HG03139 (cell line): Measurements from ENCODE around the gene IL1RN.
"Not testable (repeated sequence)": the region's sequence is repeated elsewhere in the genome, so short reads cannot be mapped to it uniquely, and the experiment has no call there.

ENCODE experiments used
- ATAC-seq: cut with Tn5 transposase; IDR thresholded peaks from one replicate; pipeline ENCODE4 v1.9.1; 2021; ENCODE audit not compliant: unreplicated experiment

Gene IL1RN, protein sequence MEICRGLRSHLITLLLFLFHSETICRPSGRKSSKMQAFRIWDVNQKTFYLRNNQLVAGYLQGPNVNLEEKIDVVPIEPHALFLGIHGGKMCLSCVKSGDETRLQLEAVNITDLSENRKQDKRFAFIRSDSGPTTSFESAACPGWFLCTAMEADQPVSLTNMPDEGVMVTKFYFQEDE

DNA sequence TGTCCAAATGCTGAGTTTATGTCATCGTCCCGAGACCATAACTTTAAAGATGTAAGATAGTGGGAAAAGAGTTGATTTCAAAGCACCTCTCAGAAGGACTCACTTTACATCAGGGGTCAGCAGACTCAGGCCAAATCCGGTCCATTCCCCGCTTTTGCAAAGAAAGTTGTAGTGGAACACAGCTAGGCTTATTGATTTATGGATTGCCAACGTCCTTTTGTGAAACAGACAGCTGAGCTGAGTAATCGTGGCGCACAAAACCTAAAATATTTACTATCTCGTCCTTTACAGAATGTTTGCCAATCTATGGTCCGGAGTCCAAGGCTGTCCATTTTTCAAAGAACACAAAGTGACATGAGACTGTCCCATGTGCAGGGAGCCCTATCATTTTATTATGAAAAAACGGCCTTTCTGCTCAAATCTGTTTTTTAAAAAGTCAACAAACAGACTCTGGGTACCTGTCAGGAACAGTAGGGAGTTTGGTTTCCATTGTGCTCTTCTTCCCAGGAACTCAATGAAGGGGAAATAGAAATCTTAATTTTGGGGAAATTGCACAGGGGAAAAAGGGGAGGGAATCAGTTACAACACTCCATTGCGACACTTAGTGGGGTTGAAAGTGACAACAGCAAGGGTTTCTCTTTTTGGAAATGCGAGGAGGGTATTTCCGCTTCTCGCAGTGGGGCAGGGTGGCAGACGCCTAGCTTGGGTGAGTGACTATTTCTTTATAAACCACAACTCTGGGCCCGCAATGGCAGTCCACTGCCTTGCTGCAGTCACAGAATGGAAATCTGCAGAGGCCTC, at the start of gene IL1RN:
TSS of gene IL1RN (plus strand) at position 754 of the 801 bp plus-strand sequence. CDS start at position 781, 27 bp downstream.
- ATAC-seq, result no peak

DNA sequence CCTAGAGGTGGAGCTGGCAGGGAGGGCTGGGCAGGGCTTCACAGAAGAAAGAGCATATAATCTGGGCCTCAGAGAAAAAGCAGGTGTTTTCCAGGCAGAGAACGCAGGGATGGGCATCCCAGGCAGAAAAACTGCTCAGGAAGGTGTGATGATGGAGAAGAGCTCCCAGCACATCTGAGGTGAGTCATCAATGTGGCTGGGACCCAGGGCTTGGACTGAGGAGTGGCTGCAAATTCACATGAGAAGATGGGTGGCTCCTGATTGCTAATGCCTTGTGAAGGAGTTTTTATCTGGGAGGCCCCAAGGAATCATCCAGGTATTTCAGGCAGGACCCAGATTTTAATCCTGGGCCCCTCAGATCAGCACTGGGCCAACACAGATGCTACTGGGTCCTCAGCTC, 49.5 kb upstream of the IL1RN start:
- ATAC-seq, result no peak

DNA sequence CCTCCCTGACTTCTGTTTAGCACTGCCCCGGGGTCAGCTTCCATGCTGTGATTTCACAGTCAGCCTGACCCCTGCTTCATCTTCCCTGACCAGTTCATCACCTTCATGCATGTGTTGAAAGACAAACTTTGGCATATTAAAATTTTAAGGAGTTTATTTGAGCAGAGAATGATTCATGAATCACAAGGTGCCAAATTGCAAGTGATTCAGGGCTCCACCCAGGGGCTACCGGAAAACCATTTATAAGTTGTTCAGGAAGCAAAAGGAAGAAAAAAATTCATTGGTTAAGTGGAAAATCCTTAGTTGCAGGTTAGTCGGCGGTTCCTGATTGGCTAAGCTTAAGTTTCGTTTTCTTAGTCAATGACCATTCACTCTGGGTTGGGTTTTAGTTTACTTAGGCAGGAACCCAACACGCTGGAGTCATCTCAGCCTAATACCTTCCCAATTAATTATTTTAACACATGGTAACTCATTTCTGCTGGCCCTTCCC, 49.0 kb upstream of the IL1RN start:
- ATAC-seq, result no peak

DNA sequence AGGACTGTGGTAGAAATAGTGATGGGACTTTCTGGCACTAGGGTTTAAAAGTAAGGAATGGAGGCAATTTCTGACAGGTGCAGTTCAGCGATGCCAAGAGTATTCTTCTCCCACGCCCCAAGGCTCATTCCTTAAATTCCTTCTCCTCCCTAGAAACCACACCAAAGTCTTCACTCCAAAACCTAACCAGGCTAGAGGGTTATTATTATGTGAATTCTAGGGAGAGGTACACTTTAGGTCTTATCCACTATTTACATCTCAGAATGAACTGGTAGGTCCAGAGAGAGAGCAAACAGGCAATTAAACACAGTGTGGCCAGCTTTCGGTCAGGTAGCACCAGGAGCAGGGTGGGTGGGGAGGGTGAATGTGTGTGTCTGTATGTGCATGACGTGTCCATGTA, 48.3 kb upstream of the IL1RN start:
- ATAC-seq, result no peak

DNA sequence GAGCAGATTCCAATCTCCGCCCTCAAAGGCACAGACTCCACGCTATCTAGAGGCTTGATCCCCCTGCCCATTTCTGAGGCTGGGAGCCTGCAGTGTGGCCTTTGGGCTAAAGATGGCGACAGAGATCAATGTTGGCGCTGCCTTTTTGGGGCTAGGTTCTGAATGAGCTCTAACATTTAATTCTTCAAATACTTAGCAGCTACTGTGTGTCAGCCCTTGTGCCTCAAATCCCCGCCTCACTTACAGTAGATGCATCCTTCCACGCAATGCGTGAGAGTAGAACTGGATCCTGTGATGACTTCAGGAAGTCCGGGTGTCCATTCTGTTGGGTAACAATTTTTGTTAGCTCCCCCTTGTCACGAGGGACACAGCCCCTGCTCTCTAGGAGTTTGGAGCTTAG, 47.3 kb upstream of the IL1RN start:
- ATAC-seq, result no peak

DNA sequence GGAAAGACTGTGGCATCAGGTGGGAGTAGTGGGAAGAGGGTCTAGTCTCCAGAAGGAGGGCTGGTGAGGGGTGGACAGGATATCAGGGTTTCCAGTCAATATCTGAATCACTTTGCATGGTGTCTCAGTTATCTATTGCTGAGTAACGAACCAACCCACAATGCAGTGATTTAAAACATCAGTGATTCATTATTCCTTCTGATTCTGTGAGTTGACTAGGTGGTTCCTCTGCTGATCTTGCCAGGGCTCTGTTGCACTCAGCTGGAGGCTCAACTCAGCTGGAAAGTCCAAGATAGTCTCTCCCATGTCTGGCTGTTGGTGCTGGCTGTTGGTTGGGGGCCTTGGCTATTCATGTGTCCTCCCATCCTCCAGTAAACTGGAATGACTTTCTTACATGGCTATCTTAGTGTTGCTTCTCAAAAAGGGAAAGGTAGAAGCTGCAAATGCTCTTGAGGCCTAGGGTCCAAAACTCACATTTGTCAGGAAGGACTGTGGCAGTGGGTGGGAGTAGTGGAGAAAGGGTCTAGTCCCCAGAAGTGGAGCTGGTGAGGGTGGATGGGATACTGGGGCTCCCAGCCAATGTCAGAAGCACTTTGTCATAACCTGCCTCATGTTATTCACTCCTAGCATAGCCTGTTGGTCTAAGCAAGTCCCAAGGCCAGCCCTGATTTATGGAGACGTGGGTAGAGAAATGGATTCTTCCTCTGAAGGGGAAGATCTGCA, 45.7 kb upstream of the IL1RN start:
- ATAC-seq, result no peak

DNA sequence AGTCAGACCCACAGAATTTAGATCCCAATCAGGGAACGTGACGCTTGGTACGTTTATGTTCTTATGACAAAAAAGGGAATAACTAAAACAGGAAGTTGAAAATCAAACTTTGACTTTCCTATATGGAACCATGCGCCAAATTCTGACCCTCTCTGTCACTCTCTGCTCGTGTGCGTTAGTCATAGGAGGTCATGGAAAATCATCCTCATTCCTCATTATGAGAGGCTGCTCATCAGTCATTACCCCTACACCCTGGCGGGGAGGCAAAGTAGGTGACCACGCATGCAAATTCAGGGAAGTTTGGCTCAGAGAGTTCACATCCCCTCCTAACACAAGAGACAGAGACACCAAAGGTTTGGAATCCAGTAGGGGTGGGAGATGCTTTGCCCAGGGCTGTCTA, 44.1 kb upstream of the IL1RN start:
- no peak for ATAC-seq

DNA sequence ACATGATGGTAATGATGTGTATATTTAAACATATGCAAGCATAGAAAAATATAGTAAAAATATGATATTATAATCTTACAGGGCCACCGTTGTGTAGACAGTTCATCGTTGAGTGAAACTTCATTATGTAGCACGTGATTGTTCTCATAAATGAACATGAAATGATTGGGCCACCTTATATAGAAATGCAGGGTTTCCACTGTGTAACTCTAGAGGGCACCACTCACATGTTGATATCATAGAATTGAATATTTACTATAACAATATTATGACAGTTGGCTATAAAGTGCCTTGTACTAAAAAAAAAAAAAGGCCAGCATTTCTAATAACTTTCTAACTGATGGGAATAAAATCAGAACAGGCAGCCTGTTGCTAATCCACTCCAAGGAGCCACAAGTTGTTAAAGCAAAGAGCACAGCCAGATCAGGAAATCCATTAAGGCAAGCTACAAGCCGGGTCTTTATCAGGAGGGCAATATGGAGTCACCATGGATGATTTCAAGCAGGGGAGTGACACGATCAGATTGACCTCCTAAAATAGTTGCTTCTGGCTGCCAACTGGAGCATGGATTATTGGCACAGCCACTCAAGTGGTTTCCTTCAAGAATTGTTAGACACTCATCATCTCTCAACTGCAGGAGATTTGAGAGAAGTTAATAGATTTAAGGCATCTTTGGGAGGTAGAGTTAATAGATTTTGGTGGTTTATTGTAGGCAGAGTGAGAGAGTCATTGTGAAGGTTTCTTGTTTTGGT, 43.0 kb upstream of the IL1RN start:
- ATAC-seq, result no peak

DNA sequence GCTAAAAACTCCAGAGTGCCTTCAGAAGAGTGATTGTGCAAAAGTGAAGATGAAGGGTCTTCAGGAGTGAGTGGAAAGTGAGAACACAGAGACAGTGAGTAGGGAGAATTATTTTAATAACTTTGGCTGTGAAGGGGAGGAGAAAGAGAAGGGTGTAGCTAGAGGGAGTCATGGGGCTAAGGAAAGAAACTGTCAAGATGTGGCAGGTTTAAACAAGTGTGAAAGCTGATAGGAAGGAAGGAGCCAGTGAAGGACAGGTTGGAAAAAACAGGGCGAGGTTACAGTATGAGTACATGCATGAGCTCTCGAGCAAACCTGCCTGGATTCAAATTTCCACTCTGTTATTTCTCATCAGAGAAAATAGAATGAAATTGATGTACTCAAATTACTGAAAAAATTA, 41.9 kb upstream of the IL1RN start:
- ATAC-seq, result no peak

DNA sequence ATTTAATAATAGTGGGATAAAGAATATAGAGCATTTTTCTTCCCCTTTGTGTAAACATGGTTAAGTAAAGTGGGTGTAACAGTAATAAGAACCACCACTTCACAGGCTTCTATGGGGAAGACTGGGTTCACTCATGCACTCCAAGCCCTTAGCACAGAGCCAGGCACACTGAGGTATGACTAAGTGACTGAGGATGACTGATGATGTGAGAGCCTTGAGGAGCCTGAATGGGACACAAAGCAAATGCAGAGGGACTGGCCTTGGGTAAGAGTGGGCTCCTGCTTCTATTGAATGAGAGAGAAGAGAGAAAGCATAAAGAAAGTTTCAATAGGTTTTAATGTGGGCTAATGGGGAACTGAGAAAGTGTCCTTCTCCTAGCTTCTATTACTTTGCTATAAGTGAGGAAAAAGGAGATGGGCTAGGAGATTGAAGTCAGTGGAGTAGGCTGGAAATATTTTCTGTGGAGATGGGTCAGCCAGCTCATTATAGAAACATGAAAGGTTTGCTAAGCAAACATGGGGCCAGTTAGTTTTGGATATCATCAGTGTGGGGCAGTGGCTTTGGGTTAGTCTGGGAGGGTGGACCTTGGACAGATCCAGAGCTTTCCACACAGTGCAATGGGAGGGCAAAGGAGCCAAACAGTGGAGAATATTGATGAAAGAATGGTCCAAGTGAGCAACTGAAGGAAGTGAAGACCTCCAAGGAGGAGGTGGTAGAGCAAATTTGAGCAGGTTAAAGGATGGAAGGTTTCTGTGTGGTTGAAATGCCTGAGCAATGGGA, 39.0 kb upstream of the IL1RN start:
- ATAC-seq, result no peak

DNA sequence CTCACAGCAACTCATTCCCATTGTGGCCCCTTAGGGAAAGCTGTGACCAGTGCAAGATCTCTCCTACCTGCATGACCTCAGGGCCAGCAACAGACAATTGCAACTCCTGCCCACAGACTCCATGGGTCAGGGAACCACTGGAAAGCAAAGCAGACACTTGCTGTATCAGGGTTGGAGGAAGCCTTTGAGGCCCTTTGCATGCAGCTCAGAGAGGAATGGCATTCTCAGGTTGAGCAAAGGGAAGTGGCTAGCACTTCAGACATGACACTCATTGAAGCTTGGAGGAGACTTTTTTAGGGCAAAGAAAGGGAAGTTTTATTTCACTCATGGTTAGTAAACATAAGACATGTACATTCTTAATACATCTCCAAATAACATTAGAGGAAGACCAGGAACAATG, 37.5 kb upstream of the IL1RN start:
- no peak for ATAC-seq

DNA sequence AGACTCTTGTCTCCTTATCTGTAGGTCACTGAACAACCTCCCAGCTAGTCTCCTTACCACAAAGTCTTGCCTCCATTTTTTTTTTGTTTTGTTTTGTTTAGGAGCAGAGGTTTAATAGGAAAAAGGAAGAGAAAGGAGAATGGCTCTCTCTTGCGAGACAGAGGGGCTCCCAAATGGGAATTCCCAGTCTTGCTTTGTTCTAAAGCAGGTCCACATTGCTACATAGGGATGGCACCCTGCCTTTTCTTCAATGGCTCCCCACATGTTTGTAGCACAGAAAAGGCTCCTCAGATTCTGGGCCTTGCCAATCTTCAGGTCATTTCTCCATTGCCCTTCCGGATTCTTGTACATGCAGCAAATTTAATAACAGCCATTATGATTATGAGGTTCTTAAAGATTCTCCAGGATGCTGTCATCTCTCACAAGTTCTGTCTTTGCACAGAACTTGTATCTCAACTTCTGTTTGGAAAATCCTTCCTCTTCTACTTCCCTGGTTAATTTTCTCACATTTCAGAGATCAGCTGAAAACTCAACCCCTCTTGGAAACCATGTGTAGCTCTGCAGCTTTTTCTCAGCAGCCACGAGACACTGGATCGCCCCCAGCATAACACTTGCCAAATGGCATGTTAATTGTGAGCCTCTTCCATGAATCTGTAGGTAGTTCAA, 36.0 kb upstream of the IL1RN start:
- ATAC-seq, result no peak

DNA sequence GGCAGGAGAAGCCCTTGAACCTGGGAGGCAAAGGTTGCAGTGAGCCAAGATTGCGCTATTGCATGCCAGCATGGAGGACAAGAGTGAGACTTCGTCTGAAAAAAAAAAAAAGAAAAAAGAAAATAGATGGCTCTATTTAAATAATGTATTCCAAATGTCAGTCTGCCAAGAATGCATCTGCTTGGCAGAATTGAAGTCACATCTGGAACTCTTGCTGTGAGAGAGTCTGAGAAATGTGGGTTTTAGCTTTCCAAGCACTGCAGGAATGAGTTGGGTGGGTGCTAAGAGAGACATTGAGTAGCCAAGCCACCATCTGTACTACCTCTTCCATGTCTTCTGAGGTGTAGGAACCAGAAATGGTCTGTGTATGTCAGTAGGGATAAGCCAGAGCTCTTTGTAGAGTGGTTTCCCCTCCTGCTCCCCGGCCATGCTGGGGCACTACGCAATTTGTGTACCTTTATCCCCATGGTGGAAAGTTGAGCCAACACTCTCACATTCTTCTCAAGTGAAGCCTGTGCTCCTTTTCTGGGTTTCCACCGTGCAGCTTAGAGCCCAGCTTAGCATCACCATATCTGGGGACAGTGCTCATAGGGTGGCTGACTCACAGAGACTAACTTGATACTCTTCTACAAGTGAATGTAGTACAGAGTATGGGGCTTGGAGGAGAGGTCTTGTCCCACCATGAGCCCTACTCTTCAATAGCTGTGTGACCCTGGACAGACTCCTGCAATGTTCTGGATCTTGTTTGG, 34.4 kb upstream of the IL1RN start:
- no peak for ATAC-seq

DNA sequence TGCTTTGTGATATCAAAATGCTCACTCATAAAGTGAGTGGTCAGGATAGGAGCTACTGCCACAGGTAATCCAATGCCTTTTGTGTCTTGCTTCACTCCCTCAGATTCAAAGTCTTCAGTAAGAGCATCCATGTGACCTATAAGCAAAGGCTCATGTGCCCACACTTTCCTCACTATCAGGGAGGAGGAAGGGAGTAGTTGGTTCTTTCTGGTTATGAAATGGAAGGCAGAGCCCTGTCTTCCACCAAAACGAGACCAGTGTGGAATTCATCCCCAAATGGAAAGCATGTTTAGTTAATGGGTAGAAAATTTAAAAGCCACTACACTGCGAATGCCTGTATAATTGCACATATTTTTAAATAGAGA, 33.8 kb upstream of the IL1RN start:
- no peak for ATAC-seq

DNA sequence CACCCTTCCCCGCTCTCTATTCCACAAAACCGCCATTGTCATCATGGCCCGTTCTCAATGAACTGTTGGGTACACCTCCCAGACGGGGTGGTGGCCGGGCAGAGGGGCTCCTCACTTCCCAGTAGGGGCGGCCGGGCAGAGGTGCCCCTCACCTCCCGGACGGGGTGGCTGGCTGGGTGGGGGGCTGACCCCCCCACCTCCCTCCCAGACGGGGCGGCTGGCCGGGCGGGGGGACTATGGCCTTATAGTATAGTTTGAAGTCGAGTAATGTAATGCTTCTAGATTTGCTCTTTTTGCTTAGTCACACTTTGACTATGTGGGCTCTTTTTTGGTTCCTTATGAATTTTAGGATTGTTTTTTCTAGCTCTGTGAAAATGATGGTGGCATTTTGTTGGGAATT, 31.1 kb upstream of the IL1RN start:
- ATAC-seq, result not testable (repeated sequence)

DNA sequence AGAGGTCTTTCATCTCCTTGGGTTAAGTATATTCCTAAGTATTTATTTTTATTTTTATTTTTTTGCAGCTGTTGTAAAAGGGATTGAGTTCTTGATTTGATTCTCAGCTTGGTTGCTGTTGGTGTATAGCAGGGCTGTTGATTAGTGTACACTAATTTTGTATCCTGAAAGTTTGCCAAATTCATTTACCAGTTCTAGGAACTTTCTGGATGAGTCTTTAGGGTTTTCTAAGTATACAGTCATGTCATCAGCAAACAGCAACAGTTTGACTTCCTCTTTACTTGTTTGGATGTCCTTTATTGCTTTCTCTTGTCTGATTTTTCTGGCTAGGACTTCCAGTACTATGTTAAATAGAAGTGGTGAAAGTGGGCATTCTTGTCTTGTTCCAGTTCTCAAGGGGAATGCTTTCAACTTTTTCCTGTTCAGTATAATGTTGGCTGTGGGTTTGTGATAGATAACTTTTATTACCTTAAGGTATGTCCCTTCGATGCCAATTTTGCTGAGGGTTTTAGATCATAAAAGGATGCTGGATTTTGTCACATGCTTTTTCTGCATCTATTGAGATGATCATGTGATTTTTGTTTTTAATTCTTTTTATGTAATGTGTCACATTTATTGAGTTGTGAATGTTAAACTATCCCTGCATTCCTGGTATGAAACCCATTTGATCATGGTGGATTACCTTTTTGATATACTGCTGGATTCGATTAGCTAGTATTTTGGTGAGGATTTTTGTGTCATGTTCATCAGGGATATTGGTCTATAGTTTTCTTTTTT, 30.4 kb upstream of the IL1RN start:
- not testable (repeated sequence) for ATAC-seq

DNA sequence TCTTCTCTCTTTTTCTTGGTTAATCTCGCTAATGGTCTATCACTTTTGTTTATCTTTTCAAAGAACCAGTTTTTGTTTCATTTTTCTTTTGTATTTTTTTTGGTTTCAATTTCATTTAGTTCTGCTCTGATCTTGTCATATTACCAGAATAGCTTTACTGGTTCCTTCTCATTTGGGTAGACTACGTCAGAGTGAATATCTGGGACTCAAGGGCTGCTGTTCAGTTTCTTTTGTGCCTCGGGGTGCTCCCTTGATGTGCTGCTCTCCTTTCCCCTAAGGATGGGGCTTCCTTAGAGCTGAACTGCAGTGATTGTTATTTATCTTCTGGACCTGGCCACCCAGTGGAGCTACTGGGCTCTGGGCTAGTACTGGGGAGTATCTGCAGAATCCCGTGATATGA, 29.4 kb upstream of the IL1RN start:
- ATAC-seq, result no peak

DNA sequence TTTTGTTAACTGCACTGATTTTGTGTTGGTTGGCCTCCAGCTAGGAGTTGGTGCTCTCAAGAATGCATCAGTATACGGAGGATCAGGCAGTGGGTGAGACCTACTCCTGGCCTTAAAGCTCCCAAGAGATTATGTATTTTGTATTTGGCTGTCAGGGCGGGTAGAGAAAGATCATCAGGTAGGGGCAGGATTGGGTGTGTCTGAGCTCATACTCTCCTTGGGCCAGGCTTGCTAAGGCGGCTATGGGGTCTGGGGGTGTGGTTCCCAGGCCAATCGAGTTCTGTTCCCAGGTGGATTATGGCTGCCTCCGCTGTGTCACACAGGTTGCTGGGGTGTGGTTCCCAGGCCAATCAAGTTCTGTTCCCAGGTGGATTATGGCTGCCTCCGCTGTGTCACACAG, 28.9 kb upstream of the IL1RN start:
- ATAC-seq, result no peak

DNA sequence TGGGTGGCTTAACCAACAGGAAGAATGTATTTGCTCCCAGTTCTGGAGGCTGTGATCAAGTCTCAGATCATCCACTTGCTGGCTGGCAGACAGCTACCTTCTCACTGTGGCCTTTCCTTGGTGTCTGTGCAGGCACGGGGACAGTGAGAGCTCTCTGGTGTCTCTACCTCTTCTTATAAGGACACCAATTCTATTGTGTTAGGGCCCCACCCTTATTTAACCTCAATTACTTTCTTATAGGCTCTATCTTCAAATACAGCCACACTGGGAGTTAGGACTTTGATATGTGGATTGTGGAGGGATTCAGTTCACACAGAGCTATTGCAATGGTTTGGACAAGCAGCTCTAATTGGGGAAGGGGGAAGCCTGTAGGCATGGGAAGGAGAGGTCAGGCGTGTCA, 25.3 kb upstream of the IL1RN start:
- ATAC-seq, result no peak
